GM19023 (cell line): ENCODE measurements around the gene GRB10.

Experiments
- ATAC-seq: cut with Tn5 transposase; IDR thresholded peaks from one replicate; pipeline ENCODE4 v1.9.1; 2021; ENCODE audit warnings: mild to moderate bottlenecking, moderate library complexity; ENCODE audit not compliant: unreplicated experiment

The GRB10 gene

GRCh38 chr7:50782375-50783208 is at the start of gene GRB10:
Gene GRB10 (minus strand): TSS chr7:50782896. CDS start chr7:50732322, 50,574 bp downstream.
- ATAC-seq: no peak

DNA sequence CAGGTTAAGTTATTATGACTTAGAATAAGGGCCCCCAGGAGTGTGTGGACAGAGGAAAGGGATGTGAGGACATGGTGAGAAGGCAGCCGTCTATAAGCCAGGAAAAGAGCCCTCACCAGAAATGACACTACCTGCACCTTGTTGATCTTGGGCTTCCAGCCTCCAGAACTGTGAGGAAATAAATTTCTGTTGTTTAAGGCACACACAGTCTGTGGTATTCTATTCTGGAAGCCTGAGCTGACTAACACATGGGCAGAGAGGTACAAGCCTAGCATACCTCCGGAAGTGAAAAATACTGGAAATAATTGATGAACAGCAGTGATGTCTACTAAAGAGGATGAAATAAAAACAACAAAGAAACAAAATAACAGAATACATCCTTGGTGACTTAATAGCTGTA is 46.1 kb upstream of the GRB10 start:
- ATAC-seq: no peak

GRCh38 chr7:50828116-50828515 is 45.4 kb upstream of the GRB10 start:
- ATAC-seq: no peak

- no peak for ATAC-seq
Measured at GRCh38 chr7:50827281-50827680, 44.6 kb upstream of the GRB10 start.

- ATAC-seq: no peak
Measured at GRCh38 chr7:50826371-50827172, 43.9 kb upstream of the GRB10 start.

GRCh38 chr7:50825465-50825864 is 42.8 kb upstream of the GRB10 start:
- no peak for ATAC-seq

DNA sequence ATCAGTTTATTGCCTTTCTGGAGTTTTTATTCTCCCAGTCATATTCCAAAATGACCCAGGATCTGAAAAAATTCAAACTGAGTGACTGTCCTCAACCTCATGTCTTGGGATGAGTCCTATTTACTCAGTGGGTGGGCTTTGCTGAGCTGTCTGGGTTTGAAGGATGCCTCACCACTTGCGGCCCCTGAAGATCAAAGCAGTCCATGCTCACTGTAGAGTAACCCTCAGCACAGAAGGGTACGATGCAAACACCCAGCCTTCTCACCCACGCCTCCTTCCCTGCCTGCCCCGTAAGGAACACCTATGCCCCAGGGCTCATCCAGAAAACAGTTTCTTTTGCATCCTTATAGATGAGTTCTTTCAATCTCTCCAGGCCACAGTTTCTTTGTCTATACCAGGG is 42.2 kb upstream of the GRB10 start:
- ATAC-seq: no peak

DNA sequence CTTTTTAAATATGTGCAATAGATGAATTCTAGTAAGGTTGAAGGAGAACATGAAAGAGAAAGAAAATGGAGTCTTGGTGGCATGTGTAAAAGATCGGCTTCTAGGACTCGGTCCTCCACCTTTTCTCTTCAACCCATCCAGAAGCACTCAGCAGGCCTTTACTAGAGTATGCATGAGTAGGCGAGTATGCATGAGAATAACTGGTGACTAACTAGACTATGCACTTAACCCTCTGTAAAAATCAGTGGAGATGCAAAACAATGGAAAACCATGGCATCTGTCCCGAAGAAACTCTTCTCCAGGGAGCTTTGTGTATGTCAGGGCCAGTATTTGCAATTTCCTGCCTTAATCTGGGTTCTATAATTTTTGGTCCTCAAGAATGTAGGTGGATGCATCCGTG is 40.0 kb upstream of the GRB10 start:
- no peak for ATAC-seq

DNA sequence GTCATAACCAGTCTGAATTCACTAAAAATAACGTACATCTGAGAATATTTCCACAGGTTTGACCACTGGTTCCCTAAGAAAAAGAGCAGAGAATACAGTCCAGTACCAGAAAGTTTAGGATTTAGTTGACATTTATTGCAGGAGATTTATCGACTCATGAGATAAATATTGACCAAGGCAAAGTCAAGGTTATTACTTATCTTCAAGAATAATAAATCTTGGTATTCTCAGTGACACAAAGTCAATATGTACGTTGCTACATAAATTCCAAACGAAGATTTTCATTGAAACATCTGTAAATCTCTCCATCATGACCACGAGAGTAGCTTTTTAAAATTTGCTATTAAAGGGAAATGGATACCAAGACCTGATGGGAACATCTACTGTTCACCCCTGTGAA is 39.4 kb upstream of the GRB10 start:
- no peak for ATAC-seq

DNA sequence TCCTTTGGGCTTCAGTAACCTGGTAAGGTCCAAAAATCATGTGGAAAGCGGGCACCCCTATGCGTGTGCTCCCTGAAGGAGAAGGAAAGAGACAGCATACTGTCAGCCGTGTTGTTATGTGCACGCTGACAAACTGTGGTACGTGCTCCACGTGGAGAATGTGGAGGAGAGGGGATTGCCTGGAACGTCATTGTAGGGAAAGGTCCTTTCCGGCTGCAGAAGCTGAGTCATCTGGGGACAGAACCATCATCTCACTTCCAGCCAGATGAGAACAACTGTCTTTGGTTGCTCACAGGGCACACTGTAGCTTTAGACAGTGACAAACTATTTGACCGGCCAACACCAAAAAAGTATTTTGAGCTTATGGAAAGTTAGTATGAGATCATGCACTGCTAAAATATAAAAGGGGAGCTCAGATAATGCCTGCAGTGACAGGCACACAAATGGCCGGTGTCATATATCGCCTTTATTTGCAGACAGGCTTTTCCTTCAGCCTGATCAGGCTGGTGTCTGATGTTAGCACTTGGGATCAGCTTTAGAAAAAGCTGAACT is 38.8 kb upstream of the GRB10 start:
- no peak for ATAC-seq

DNA sequence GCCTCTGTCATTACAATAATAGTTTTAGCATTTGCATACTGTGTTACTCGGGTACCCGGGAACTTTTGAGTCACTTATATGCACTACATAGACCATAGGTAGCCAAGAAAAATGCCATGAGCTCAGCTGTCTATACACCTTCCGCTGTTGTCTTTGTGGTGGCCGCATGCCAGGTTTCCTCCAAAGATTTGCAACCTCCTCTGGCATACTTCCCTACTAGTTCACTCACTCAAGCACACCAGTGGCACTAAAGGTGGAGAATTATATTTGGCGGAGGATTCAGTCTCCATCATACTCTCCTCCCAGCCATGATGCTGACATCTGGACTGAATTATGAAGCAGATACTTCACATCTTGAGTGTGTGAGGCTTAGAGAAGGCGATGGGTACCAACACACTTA is 35.6 kb upstream of the GRB10 start:
- no peak for ATAC-seq

- ATAC-seq: no peak
Measured at GRCh38 chr7:50817561-50817960, 34.9 kb upstream of the GRB10 start.

GRCh38 chr7:50815138-50815537 is 32.4 kb upstream of the GRB10 start:
- no peak for ATAC-seq

DNA sequence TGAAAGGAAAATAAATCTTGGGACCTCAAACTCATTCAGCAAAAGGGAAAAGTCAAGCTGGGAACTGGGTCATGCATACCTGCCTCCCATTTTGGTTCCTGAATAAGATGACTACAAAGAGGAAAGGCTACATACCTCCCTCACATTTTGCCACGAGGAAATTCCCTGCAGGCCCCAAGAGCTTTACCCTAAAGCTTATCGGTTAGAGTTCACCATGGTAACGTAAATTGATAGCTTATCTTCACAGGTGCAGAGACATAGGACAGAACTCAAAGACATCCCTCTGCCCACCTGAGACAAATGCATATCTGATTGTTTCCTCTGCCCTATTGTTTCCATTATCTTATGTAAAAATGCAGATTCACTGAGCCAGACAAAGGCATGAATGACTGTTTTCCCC is 31.5 kb upstream of the GRB10 start:
- no peak for ATAC-seq

DNA sequence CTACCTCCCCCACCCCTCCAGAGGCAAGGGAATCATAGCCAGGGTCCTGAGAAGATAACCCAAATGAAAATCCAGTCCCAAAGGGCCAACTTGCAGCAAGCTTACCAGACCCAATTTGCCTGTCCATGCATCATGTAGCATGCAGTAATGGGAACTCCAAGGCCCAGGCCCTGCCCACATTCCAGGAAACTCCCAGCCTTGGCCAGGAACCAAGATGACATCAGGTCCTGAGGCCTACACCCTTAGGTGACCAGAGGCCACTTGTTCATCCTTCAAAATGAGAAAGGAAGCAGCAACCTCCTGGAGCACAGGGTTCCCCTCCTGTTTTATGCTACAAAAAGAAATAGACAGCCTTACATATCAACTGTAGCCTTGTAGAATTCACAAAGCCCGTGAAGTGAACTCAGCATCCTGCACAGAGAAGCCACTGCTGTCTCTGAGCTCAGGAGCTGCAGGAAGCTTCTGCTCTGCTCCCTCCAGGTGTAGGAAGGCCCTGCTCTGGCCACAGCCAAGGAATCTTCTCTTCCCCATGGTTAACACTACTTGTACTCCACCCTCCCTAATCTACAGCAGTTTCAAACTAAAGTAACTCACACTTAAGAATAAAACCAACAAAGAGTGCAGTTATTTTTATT is 30.3 kb upstream of the GRB10 start:
- ATAC-seq: no peak

DNA sequence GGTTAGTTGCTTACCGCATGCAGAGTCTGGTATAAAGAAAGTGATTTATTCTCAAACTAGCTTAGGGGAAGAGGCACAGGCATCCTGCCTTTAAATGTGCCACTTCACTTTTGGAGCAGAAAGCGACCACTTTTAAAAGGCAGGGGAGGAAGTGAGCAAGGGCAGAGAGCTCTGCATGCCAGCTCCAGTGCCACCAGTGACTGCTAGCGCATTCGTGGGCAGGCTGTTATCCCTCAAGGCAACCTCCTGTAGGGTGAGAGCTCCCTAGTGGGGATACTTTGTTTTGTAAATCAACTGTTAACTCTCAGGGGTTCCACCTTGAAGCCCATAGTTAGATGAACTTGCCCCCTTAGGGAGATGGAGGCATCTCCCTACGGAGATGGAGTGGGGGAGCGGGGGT is 29.4 kb upstream of the GRB10 start:
- ATAC-seq: no peak

DNA sequence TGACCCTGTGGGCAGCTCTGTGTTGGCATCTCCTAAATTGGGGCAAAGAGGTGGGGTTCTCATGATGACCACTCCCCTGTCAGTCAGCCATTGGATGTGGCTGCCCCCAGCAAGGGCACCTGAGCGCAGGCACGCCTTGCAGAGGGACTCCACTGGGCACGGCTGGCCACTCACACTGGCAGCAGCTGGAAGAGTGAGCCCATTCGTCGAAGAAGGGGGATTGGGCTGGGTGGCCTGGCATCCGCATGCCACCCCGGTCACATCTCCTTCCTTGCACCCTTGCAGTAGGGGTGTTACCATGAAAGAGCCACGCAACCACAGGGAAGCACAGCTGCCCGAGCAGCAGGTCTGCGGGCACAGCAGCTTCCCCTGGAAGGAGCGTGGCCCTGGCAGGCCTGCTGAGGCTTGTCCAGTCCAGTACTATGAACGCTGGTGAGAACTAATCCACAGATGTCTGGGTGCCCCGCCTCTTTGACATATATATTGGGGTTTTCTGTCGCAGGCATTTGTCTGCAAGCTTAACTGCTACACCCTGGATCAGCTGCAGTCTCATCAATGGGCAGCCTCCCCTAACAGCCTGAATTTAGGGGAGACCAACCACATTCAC is 25.7 kb upstream of the GRB10 start:
- ATAC-seq: no peak

GRCh38 chr7:50807026-50807730 is 24.5 kb upstream of the GRB10 start:
- no peak for ATAC-seq

GRCh38 chr7:50806143-50806542 is 23.4 kb upstream of the GRB10 start:
- ATAC-seq: no peak

DNA sequence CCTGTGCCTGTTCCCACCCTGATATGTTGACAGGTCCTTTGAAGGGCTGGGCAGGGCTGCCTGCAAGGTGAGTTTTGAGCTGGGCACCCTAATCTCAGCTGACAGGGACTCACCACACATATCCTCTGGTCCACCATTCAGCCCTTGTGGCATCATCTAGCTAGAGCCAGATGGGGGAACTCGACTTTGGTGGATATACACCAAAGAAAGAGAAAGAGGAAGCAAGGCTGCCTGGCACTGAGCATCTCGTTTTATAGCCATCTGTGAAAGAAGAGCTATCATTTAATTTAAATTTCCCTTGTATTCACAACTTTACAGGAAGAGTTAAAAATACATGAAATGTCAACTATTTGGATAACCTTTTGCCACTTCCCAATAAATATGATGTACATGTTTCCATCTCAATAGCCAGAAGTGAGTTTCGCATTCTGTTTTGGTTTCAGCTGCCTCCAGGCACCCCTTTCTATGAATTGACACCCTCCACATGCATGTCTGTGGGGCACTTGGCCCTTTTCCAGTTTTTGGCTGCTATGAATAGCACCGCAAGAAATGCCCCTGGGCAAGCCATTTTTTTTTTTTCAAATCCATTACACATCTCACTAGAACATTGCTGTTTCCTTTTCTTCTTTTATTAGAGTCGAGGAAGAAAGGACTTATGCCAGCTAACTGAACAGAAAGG is 22.9 kb upstream of the GRB10 start:
- no peak for ATAC-seq
